Stimulated activated CD4-positive, alpha-beta T cell treated with anti-CD3 and anti-CD28 coated beads, Interleukin-1b, Interleukin-23, amount 100 ng/mL, for 1 hour (primary cell): Measurements from ENCODE around the gene FLNB.

ENCODE experiments used
- DNase-seq, 2 donors: peaks; one replicate each; pipeline ENCODE4 v3.0.0-alpha.2; 2020; ENCODE audit warnings: low read depth in 2 of 2

The FLNB gene

DNA sequence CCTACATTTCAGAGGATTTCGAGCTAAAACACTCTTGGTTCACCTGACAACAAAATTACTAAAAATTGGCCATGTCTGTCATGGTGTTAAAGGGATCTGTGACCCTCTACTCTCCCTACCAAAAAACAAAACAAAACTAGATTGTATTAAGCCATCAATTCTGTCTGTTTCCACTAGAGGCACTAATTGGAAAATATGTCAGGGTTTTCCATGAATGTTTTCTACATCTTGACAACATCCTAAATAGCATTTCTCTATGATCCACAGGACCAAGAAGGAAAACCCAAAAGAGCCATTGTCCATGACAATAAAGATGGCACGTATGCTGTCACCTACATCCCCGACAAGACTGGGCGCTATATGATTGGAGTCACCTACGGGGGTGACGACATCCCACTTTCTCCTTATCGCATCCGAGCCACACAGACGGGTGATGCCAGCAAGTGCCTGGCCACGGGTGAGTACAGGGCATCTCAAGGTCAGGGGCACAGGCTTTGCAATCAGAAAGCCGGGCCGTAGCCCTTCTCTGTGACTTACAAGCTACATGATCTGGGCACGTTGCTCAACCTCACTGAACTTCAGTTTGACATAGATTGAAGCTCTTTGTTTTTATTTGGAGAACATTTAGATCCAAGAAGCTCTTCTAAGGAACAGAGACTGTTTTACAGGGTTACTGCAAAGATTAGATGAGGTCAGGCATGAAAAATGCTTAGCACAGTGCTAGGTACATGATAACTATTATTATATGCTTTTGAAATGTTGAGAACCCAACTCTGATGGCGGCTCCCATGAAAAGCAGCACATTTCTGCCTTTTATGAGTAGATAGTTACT lies 127.7 kb downstream of the FLNB start:
- no peak for DNase-seq

GRCh38 chr3:58137306-58137705 lies 129.1 kb downstream of the FLNB start:
- no peak for DNase-seq

- DNase-seq, result no peak
Observed at GRCh38 chr3:58141766-58142345, 133.6 kb downstream of the FLNB start.

- DNase-seq, result no peak
Observed at GRCh38 chr3:58143417-58144055, 135.3 kb downstream of the FLNB start.

DNA sequence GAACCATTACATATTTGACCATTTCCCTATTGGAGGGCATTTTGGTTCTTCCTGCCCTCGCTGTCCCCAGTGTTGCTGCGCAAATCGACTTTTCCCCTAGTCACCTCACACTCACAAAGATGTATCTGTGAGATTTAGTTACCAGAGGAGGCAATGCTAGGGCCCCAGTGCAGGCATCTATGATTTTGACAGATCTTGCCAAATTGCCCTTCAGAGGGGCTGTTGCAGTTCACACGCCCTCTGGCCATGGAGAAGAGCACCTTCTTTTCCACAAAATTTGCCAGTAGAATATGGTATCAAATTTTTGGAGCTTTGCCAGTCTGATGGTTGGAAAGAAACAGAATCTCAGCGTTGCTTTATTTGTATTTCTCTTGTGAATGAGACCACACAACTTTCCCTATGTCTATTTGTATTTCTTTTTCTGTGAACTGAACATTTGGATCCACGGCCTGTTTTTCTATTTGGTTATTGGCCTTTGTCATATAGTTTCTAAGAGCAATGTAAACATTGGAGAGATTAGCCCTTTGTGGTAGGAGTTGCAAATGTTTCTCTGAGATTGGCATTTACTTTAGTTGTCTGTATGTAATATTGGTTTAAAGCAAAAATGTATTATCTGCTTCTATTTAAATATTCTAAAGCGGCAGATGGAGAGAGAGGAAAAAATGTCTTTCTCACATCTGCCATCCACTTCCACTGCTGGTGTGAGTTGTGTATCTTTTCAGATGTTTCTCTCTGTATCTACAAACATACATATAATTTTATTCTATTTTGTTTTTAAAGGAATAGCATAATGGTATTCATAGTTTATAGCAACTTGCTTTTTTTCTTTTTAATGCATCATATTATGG lies 136.5 kb downstream of the FLNB start:
- no peak for DNase-seq

DNA sequence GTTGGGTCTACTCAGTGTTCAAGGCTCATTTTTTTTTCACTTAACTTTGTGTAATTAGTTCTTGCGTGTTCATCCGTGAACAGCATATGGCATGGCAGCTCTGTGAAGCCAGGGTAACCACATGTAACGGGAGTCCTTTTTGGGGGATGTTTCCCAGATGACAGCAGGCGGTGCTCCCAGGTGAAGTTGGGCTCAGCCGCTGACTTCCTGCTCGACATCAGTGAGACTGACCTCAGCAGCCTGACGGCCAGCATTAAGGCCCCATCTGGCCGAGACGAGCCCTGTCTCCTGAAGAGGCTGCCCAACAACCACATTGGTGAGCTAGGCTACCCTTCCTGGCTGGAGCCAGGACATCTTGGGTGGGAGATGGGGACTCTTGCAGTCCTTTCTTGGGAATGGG lies 139.8 kb downstream of the FLNB start:
- no peak for DNase-seq

DNA sequence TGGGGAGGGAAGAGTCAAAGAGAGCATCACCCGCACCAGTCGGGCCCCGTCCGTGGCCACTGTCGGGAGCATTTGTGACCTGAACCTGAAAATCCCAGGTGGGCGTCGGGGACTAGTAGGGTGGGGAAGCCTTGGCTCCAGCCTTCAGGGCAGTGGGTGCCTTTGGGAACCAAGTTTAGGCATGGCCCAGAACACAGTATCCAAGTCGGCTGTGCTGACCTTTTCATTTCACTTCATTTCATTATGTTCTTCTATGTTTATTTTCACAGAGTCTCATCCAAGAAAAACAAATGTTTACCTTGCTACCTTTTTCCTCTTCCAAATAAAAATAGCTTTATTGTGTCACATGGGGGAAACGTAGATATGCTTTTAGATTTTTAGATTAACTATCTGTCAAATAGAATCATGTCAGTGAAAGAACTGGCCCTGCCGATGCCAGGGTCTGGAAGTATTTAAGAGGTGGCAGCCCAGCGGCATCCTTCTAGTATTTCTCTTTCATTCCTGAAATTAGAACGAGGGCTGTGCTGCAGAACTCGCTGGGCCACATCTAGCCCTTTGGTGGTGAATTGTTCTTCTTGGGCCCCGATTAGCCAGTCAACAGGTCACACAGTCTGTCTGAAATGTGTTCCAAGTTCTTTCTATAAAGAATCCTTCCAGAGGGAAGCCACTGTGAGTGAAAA lies 142.0 kb downstream of the FLNB start:
- DNase-seq, result no peak

GRCh38 chr3:58150810-58151199 lies 142.6 kb downstream of the FLNB start:
- no peak for DNase-seq

- no peak for DNase-seq
Observed at GRCh38 chr3:58151637-58152036, 143.4 kb downstream of the FLNB start.

DNA sequence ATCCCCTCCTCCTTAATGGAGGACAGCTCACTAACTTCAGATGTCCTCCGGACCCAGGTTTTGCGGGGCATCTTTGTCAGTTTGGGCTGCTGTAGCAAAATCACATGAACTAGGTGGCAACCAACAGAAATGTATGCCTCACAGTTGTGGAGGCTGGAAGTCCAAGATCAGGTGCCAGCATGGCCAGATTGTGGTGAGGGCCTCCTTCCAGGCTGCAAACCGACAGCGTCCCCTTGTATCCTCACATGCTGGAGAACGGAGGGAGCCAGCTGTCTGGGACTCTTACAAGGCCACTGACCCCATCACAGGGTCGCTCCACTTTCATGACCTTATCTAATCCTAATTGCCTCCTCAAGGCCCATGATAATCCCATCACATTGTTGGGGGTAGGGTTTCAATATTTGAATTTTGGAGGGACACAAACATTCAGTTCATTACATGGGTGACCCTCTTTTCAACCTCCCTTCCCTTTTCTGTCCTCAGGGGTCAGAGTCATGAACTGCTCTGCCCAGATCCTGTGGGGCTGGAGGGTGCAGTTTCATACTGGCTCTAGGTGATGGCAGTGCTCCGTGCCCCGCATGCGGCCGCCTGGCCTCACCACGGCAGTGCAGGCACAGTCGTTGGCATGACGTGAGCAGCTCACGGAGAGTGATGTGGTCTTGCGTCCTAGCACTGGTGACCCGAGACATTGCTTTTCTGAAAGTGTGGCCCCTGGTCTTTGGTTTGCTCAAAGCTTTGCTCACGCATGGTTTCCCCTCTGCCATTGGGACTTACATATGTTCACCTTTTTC lies 144.2 kb downstream of the FLNB start:
- no peak for DNase-seq

- no peak for DNase-seq
Observed at GRCh38 chr3:58153371-58153770, 145.1 kb downstream of the FLNB start.

DNA sequence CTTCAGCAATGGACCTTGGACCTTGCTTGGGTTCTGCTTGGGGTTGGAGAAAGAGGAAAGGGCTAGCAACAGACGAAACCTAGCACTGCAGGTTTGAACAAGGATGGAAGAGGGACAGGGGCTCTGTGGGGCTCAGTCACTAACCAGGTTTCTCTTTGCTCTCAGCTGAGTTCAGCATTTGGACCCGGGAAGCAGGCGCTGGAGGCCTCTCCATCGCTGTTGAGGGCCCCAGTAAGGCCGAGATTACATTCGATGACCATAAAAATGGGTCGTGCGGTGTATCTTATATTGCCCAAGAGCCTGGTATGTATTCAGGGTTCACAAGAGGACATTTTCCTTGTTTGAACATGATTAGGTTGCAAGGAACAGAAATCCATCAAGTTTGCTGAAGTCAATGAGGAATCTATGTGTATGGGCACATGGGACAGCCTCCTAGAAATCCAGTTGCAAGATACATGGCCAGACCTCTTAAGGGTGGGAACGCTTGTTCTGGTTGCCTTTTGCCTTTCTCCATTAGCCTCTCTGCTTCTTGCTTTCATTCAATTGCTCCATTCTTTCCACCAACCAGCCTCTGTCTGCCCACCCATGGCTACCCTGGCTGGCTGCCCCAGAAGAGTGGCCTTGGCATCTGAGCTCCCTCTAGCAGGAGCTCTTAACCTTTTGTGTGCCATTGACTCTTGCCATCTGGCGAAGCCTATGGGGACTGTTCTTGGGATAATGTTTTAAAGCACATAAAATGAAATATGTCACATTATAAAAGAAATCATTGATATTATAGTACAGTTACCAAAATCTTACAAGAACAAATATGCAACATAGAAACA lies 146.6 kb downstream of the FLNB start:
- DNase-seq, result no peak

GRCh38 chr3:58155838-58156237 lies 147.6 kb downstream of the FLNB start:
- no peak for DNase-seq

DNA sequence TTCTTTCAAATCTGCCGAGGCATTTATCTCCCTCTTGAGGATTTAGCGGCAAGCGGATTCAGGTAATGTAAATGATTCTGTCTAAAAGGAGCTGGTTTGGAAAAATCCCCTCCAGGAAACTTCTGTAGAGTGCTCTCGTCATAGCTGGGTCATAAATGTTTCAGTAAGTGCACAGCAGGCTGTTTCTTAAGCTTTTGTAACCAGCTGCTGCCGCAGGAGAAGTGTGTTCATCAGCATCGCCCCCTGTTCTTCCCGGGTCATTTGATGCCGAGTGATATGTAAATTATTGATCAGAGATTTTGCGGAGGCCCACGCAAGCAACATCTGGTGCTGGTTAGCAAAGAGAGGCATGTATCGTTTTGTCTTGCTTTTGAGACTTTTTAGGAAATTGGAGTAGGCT lies 149.5 kb downstream of the FLNB start:
- no peak for DNase-seq

- no peak for DNase-seq
Observed at GRCh38 chr3:58158442-58159153, 150.4 kb downstream of the FLNB start.

GRCh38 chr3:58160399-58160798 lies 152.2 kb downstream of the FLNB start:
- no peak for DNase-seq

- no peak for DNase-seq
Observed at GRCh38 chr3:58161435-58162398, 153.5 kb downstream of the FLNB start.

DNA sequence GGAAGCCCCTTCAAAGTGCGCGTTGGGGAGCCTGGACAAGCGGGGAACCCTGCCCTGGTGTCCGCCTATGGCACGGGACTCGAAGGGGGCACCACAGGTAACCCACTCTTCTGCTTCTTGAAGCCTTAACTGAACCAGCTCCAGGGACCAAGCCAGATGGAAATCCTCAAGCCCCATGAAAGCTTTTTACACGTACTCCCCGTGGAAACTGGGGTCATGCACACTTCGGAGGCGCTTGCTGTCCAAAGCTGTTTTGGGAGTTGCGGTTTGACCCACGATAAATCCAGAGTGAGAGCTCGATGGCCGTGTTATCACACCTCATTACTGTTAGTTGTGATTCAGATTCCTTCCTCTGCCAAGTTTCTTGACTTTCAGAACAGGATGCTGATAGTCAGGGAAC lies 155.0 kb downstream of the FLNB start:
- no peak for DNase-seq
